IMR-90 (cell line): ENCODE data around the gene NFAT5. TPM values are rescaled to one million over a fixed set of nuclear protein-coding genes. Genes with fewer than 3 reads are reported as not detected.

Experiments used
- ATAC-seq: fragments of 200-7000 bp; cut with Tn5 transposase; 2 replicates; pipeline ENCODE4 v1.9.1; 2020; ENCODE audit warnings: low read depth, mild to moderate bottlenecking, moderate library complexity
- BruUV-seq: library from RNA; stranded (reverse); fragments of 400-500 nt; replicated peaks from 2 replicates; lab custom pipeline; 2021; lab: Mats Ljungman, UMichigan
- CTCF ChIA-PET: fragments of 300-600 bp; formaldehyde crosslinking; extraction: SDS; loops from one replicate; lab custom pipeline; 2021; ENCODE audit warnings: antibody characterized with exemption; lab: Yijun Ruan, JAX
- POLR2A ChIA-PET: fragments of 300-600 bp; sonication (Branson Sonifier 250); formaldehyde crosslinking; loops from one replicate; lab custom pipeline; 2022; ENCODE audit warnings: antibody characterized with exemption; ENCODE audit not compliant: unreplicated experiment; lab: Charles Lee
- DNase-seq: peaks from one replicate; pipeline ENCODE4 v3.0.0; 2013
- H2AFZ ChIP-seq: replicated peaks from 2 replicates; pipeline ENCODE3; 2013; ENCODE audit warnings: low read length, mild to moderate bottlenecking; ENCODE audit not compliant: poor library complexity
- H2AK5ac ChIP-seq: 2 replicates; pipeline ENCODE4 v1.6.1; 2013; ENCODE audit warnings: low read depth, low read length, inconsistent platforms
- H2AK9ac ChIP-seq: replicated peaks from 2 replicates; pipeline ENCODE3; 2013; ENCODE audit warnings: mild to moderate bottlenecking, low read depth, low read length, moderate library complexity; ENCODE audit not compliant: poor library complexity
- H2BK120ac ChIP-seq: 2 replicates; pipeline ENCODE4 v1.6.1; 2013; ENCODE audit warnings: low read depth, low read length, inconsistent platforms
- H2BK15ac ChIP-seq: 3 replicates; pipeline ENCODE4 v1.6.1; 2013; ENCODE audit warnings: low read depth, low read length, inconsistent platforms
- H2BK20ac ChIP-seq: 2 replicates; pipeline ENCODE4 v1.6.1; 2013; ENCODE audit warnings: low read depth, mild to moderate bottlenecking, inconsistent platforms, low read length, moderate library complexity
- H2BK5ac ChIP-seq: 2 replicates; pipeline ENCODE4 v1.6.1; 2013; ENCODE audit warnings: mild to moderate bottlenecking, low read depth, low read length, inconsistent platforms; ENCODE audit not compliant: poor library complexity, severe bottlenecking
- H3K14ac ChIP-seq: replicated peaks from 2 replicates; pipeline ENCODE4 v1.6.1; 2013; ENCODE audit warnings: low read depth, low read length, inconsistent platforms
- H3K18ac ChIP-seq: 2 replicates; pipeline ENCODE4 v1.6.1; 2013; ENCODE audit warnings: low read depth, low read length, control low read depth
- H3K23ac ChIP-seq: 2 replicates; pipeline ENCODE4 v1.6.1; 2013; ENCODE audit warnings: low read depth, low read length, inconsistent platforms
- H3K27ac ChIP-seq: 2 replicates; pipeline ENCODE4 v1.5.1; 2013; ENCODE audit warnings: mild to moderate bottlenecking, control low read depth, low read length; ENCODE audit not compliant: insufficient read depth
- H3K27me3 ChIP-seq: 2 replicates; pipeline ENCODE4 v1.6.1; 2013; ENCODE audit warnings: low read length; ENCODE audit not compliant: control insufficient read depth, insufficient read depth
- H3K36me3 ChIP-seq: 2 replicates; pipeline ENCODE4 v1.6.1; 2013; ENCODE audit warnings: low read length, mixed read lengths; ENCODE audit not compliant: control insufficient read depth, insufficient read depth
- H3K4ac ChIP-seq: 2 replicates; pipeline ENCODE4 v1.6.1; 2013; ENCODE audit warnings: low read depth, low read length, inconsistent platforms
- H3K4me1 ChIP-seq: 2 replicates; pipeline ENCODE4 v1.6.1; 2013; ENCODE audit warnings: low read length, mixed read lengths; ENCODE audit not compliant: control insufficient read depth, insufficient read depth
- H3K4me2 ChIP-seq: 2 replicates; pipeline ENCODE4 v1.6.1; 2013; ENCODE audit warnings: low read depth, mild to moderate bottlenecking, control low read depth, low read length, moderate library complexity
- H3K4me3 ChIP-seq: 2 replicates; pipeline ENCODE4 v1.5.1; 2013; ENCODE audit warnings: low read depth, mild to moderate bottlenecking, control low read depth, low read length, moderate library complexity; ENCODE audit not compliant: insufficient read depth
- H3K56ac ChIP-seq: 2 replicates; pipeline ENCODE4 v1.6.1; 2013; ENCODE audit warnings: low read length, inconsistent platforms; ENCODE audit not compliant: insufficient read depth; ENCODE audit errors: extremely low read depth
- H3K79me1 ChIP-seq, 2 experiments: 2 replicates each; pipeline ENCODE4 v1.6.1; 2013; ENCODE audit warnings: low read length in 2 of 2, inconsistent platforms in 1 of 2, low read depth in 1 of 2
- H3K9ac ChIP-seq: 2 replicates; pipeline ENCODE4 v1.6.1; 2013; ENCODE audit warnings: low read depth, low read length, control low read depth
- H3K9me1 ChIP-seq: 2 replicates; pipeline ENCODE4 v1.6.1; 2013; ENCODE audit warnings: low read length, inconsistent platforms; ENCODE audit not compliant: insufficient read depth
- H3K9me3 ChIP-seq: 2 replicates; pipeline ENCODE4 v1.6.1; 2013; ENCODE audit warnings: low read length; ENCODE audit not compliant: control insufficient read depth, insufficient read depth
- H4K20me1 ChIP-seq: 2 replicates; pipeline ENCODE4 v1.6.1; 2013; ENCODE audit warnings: low read length, inconsistent platforms; ENCODE audit not compliant: insufficient read depth
- H4K5ac ChIP-seq: 2 replicates; pipeline ENCODE4 v1.6.1; 2013; ENCODE audit warnings: mild to moderate bottlenecking, low read depth, low read length, control low read depth
- H4K8ac ChIP-seq, 2 experiments: 2 replicates each; pipeline ENCODE4 v1.6.1; 2013; ENCODE audit warnings: low read depth in 2 of 2, low read length in 2 of 2, control low read depth in 1 of 2, inconsistent platforms in 1 of 2
- H4K91ac ChIP-seq: 2 replicates; pipeline ENCODE4 v1.6.1; 2013; ENCODE audit warnings: low read depth, low read length, inconsistent platforms; ENCODE audit not compliant: insufficient read depth
- CHD1 ChIP-seq: IDR thresholded peaks from 2 replicates; pipeline ENCODE4 v1.6.1; 2012; ENCODE audit warnings: low read depth, low read length, improper control_type of control experiment
- MAFK ChIP-seq: IDR thresholded peaks from 2 replicates; pipeline ENCODE4 v1.6.1; 2012; ENCODE audit warnings: low read depth, low read length, improper control_type of control experiment
- NFE2L2 ChIP-seq: fragments of 150-350 bp; IDR thresholded peaks from 2 replicates; pipeline ENCODE4 v1.6.1; 2016; ENCODE audit warnings: low read depth, mild to moderate bottlenecking, low read length
- WGBS, 2 experiments: methylation state at CpG; one replicate each; pipeline versions ENCODE4 v1.1.5 to v1.1.7; 2013; ENCODE audit warnings: missing lambda C conversion rate in 2 of 2; ENCODE audit not compliant: insufficient read length in 1 of 2; ENCODE audit errors: extremely low coverage in 2 of 2; 5-methylcytosine and 5-hydroxymethylcytosine counted together
- dilution Hi-C: fragments of 300-500 bp; cut with HindIII; formaldehyde crosslinking; loops from one replicate; pipeline ENCODE4 v1.14.3; 2018; ENCODE audit warnings: low sequenced_read_pairs; ENCODE audit not compliant: unreplicated experiment
- in situ Hi-C: fragments of 300-500 bp; cut with MboI; formaldehyde crosslinking; loops from 3 replicates; pipeline ENCODE4 v1.14.3; 2019; ENCODE audit warnings: low sequenced_read_pairs, inconsistent platforms, mixed read lengths
- intact Hi-C: fragments of 100-400 bp; cut with micrococcal nuclease; formaldehyde crosslinking; loops from 2 replicates; pipeline ENCODE4 v1.10.0; 2022
- polyA plus RNA-seq, 3 experiments: library from polyadenylated mRNA; depleted of rRNA; stranded (reverse); fragments of >200 nt; gene quantifications; 2 replicates each; pipeline ENCODE4 v1.2.3, GENCODE V29; 2012; ENCODE audit warnings: low replicate concordance in 1 of 3
- total RNA-seq: library from RNA; depleted of rRNA; stranded (reverse); fragments of >200 nt; gene quantifications from 2 replicates; pipeline ENCODE4 v1.2.3, GENCODE V29; 2012
- TF ChIP-seq, protein P1 (sequence below): fragments of 150-350 bp; IDR thresholded peaks from 2 replicates; pipeline ENCODE4 v1.6.1; 2017; ENCODE audit warnings: mild to moderate bottlenecking, antibody characterized with exemption, low read length, low read depth

Gene NFAT5
- total and polyA plus RNA-seq, 2 of the 4 experiments (the other 2 are of a cell fraction): 10.9 to 20.1 TPM

DNA sequence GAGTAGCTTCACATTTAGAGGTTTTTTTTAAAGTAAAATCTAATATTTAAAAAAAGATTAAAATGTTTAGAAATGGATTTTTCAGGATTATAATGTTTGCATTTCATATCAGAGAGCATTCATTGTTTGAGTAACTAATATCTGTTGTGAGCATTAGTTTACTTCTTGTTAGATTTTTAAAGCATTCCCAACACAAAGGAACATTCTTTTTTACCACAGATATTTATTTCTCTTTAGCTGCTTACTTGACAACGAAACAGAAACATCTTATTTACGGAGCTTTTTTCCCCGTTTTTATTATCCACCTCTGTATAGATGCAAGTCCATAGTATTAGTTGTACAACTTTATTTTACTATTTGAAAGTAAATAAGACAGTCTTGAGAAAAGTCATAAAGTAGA lies 53.0 kb downstream of the NFAT5 start:
- Histone ChIP-seq H3K14ac (no peak overlapping the region), H2BK15ac (no peak overlapping the region), H2AK5ac (no peak overlapping the region), H3K9me3 (no peaks in the 10 kb centered on the region), H3K9me1 (peaks cover 10% of the 10 kb centered on the region), H3K56ac (no peak overlapping the region), H3K23ac (no peak overlapping the region), H4K20me1 (peaks cover 71% of the 10 kb centered on the region), H4K8ac (no peak overlapping the region), H3K4me2 (no peak overlapping the region), H3K4ac (no peak overlapping the region), H3K4me3 (no peak overlapping the region), H2AFZ (no peak overlapping the region), H2BK20ac (no peak overlapping the region), H3K4me1 (peaks cover 4% of the 10 kb centered on the region; the same call in 1 of the 2 replicates), H3K27ac (no peak overlapping the region), H2AK9ac (no peak overlapping the region), H3K9ac (no peak overlapping the region), H3K79me1 (peaks cover 21 to 68% of the 10 kb centered on the region in 2 experiments), H4K5ac (no peak overlapping the region), H3K36me3 (peaks cover 11% of the 10 kb centered on the region; the same call in 1 of the 2 replicates), H3K27me3 (no peaks in the 10 kb centered on the region), H3K18ac (no peak overlapping the region), H4K91ac (no peak overlapping the region), H2BK120ac (no peak overlapping the region), H2BK5ac (no peak overlapping the region)
- intact Hi-C loops: no loop called here
- CTCF ChIA-PET: no interaction called here
- no peak; the same call in 1 of the 2 replicates for ATAC-seq
- no CpG with 5 or more reads among the region's 3 CpGs for WGBS, 2 experiments
- DNase-seq: no peak
- TF ChIP-seq MAFK (no peak), CHD1 (no peak), NFE2L2 (no peak)
- TF ChIP-seq, protein P1, sequence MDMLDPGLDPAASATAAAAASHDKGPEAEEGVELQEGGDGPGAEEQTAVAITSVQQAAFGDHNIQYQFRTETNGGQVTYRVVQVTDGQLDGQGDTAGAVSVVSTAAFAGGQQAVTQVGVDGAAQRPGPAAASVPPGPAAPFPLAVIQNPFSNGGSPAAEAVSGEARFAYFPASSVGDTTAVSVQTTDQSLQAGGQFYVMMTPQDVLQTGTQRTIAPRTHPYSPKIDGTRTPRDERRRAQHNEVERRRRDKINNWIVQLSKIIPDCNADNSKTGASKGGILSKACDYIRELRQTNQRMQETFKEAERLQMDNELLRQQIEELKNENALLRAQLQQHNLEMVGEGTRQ: no peak
- in situ Hi-C loops: no loop called here
- dilution Hi-C loops: no loop called here
- POLR2A ChIA-PET: interaction anchor here (0.5 to 1.0 kb wide), 2 partner anchors 9 to 407 kb away, joined by 3 to 4 read pairs; no protein-coding TSS in a partner anchor
- no TSS peak for BruUV-seq
